A549 (cell line): ENCODE results near the gene DERA. TPM values are rescaled to one million over a fixed set of nuclear protein-coding genes. Genes with fewer than 3 reads are reported as not detected.
A peak's percentile ranks its signal among the peaks of the same experiment; 100 is the strongest.
"Not testable (repeated sequence)": the region's sequence is repeated elsewhere in the genome, so short reads cannot be mapped to it uniquely, and the experiment has no call there.

Source experiments
- ATAC-seq, 2 experiments: fragments of 200-7000 bp in 1 of 2; fragments of >200 bp in 1 of 2; cut with Nextera tagmentation in 1 of 2; cut with Tn5 transposase in 1 of 2; 3 replicates each; pipeline versions ENCODE4 v1.8.0 to v1.9.1; 2018 to 2020; ENCODE audit warnings: mild to moderate bottlenecking in 1 of 2, moderate library complexity in 1 of 2
- CTCF ChIA-PET: fragments of 300-600 bp; sonication (Branson Sonifier 250); formaldehyde crosslinking; extraction: SDS; loops from one replicate; lab custom pipeline; 2021; ENCODE audit warnings: antibody characterized with exemption, inconsistent platforms; lab: Yijun Ruan, JAX
- POLR2A ChIA-PET: fragments of 350-600 bp; formaldehyde crosslinking; extraction: SDS; loops from one replicate; lab custom pipeline; 2021; ENCODE audit warnings: antibody characterized with exemption, inconsistent platforms; lab: Yijun Ruan, JAX
- DNase-seq, 2 experiments: peaks; one replicate each; pipeline versions ENCODE4 v3.0.0 to v3.0.0-alpha.2; 2011 to 2016; ENCODE audit warnings: low read depth in 1 of 2, low spot score in 1 of 2
- FAIRE-seq: peaks from 2 replicates; lab custom pipeline; 2011; peaks lifted over from hg19 to GRCh38; lab: Jason Lieb, UNC
- H3K27ac ChIP-seq, 2 experiments: fragments of >200 bp; sonication (Bioruptor Twin); formaldehyde crosslinking; 3 replicates each; pipeline ENCODE4 v1.5.1; 2016 to 2017
- H3K4me1 ChIP-seq: fragments of >200 bp; sonication (Bioruptor Twin); formaldehyde crosslinking; 3 replicates; pipeline ENCODE4 v1.6.1; 2016
- H3K4me2 ChIP-seq: fragments of >200 bp; sonication (Bioruptor Twin); formaldehyde crosslinking; 3 replicates; pipeline ENCODE4 v1.6.1; 2016
- H3K4me3 ChIP-seq: fragments of >200 bp; sonication (Bioruptor Twin); formaldehyde crosslinking; 3 replicates; pipeline ENCODE4 v1.5.1; 2016
- H3K9me3 ChIP-seq: fragments of >200 bp; sonication (Bioruptor Twin); formaldehyde crosslinking; 3 replicates; pipeline ENCODE4 v1.6.1; 2016
- ATOH8 ChIP-seq: fragments of 250-450 bp; sonication (Bioruptor Pico); IDR thresholded peaks from 2 replicates; pipeline ENCODE4 v1.5.0; 2020; ENCODE audit warnings: low read depth, mild to moderate bottlenecking, moderate library complexity
- CBX2 ChIP-seq: fragments of 200-600 bp; sonication (generic); IDR thresholded peaks from 2 replicates; pipeline ENCODE4 v1.6.1; 2016; ENCODE audit warnings: low read depth, mild to moderate bottlenecking, borderline replicate concordance
- CEBPB ChIP-seq, 2 experiments: fragments of >200 bp in 1 of 2; sonication (Bioruptor Twin) in 1 of 2; formaldehyde crosslinking in 1 of 2; IDR thresholded peaks; 2 replicates each; pipeline ENCODE4 v1.6.1; 2012 to 2016
- CHD2 ChIP-seq: fragments of 150-350 bp; IDR thresholded peaks from 2 replicates; pipeline ENCODE4 v1.6.1; 2014; ENCODE audit warnings: low read length; ENCODE audit not compliant: partially characterized antibody
- ELK1 ChIP-seq: fragments of 150-350 bp; IDR thresholded peaks from 2 replicates; pipeline ENCODE4 v1.6.1; 2014; ENCODE audit warnings: low read depth, mild to moderate bottlenecking, low read length
- EP300 ChIP-seq, 2 experiments: fragments of >200 bp; sonication (Bioruptor Twin); formaldehyde crosslinking; IDR thresholded peaks; 2 replicates in 1 of 2; 3 replicates in 1 of 2; pipeline ENCODE4 v1.6.1; 2016 to 2017
- FOSB ChIP-seq: fragments of 250-450 bp; sonication (Bioruptor Pico); IDR thresholded peaks from 2 replicates; pipeline ENCODE4 v1.5.0; 2020; ENCODE audit warnings: mild to moderate bottlenecking, moderate library complexity
- FOXS1 ChIP-seq: fragments of 250-450 bp; sonication (Bioruptor Pico); IDR thresholded peaks from 2 replicates; pipeline ENCODE4 v1.5.0; 2020; ENCODE audit warnings: mild to moderate bottlenecking, moderate library complexity
- HDAC2 ChIP-seq: fragments of 200-600 bp; sonication (generic); IDR thresholded peaks from 2 replicates; pipeline ENCODE4 v1.6.1; 2016
- HOXA7 ChIP-seq: fragments of 250-450 bp; sonication (Bioruptor Pico); IDR thresholded peaks from 2 replicates; pipeline ENCODE4 v1.5.0; 2020; ENCODE audit warnings: mild to moderate bottlenecking, moderate library complexity
- JUNB ChIP-seq: fragments of >200 bp; sonication (Bioruptor Twin); formaldehyde crosslinking; IDR thresholded peaks from 2 replicates; pipeline ENCODE4 v1.6.1; 2016
- KDM1A ChIP-seq: fragments of 200-600 bp; sonication (generic); IDR thresholded peaks from 2 replicates; pipeline ENCODE4 v1.6.1; 2016; ENCODE audit warnings: low read depth, mild to moderate bottlenecking
- MAFK ChIP-seq: fragments of 450-650 bp; IDR thresholded peaks from 2 replicates; pipeline ENCODE4 v1.6.1; 2014; ENCODE audit not compliant: partially characterized antibody
- MYC ChIP-seq: IDR thresholded peaks from 2 replicates; pipeline ENCODE4 v1.6.1; 2012; ENCODE audit warnings: mild to moderate bottlenecking, inconsistent platforms, low read length, improper control_type of control experiment, borderline replicate concordance
- NFE2L2 ChIP-seq: fragments of 150-350 bp; conservative IDR thresholded peaks from 2 replicates; pipeline ENCODE4 v1.6.1; 2014; ENCODE audit warnings: low read length
- NR3C1 ChIP-seq: fragments of >200 bp; sonication (Bioruptor Twin); formaldehyde crosslinking; IDR thresholded peaks from 3 replicates; pipeline ENCODE4 v1.6.1; 2017
- PBX3 ChIP-seq: IDR thresholded peaks from 2 replicates; pipeline ENCODE4 v1.6.1; 2012
- POLR2AphosphoS2 ChIP-seq: conservative IDR thresholded peaks from 2 replicates; pipeline ENCODE4 v1.6.1; 2012; ENCODE audit warnings: low read length, improper control_type of control experiment, inconsistent platforms
- RFX5 ChIP-seq: fragments of 450-650 bp; IDR thresholded peaks from 2 replicates; pipeline ENCODE4 v1.7.1; 2014; ENCODE audit warnings: antibody characterized with exemption, mild to moderate bottlenecking, moderate library complexity
- TFCP2L1 ChIP-seq: fragments of 250-450 bp; sonication (Bioruptor Pico); IDR thresholded peaks from 2 replicates; pipeline ENCODE4 v1.5.0; 2021; ENCODE audit warnings: mild to moderate bottlenecking
- ZNF302 ChIP-seq: fragments of 250-450 bp; sonication (Bioruptor Pico); IDR thresholded peaks from 2 replicates; pipeline ENCODE4 v1.9.0; 2021; ENCODE audit warnings: inconsistent platforms, mild to moderate bottlenecking, moderate library complexity
- WGBS: methylation state at CpG from one replicate; pipeline ENCODE4 v1.1.6; 2017; ENCODE audit errors: missing lambda C conversion rate; 5-methylcytosine and 5-hydroxymethylcytosine counted together
- polyA plus RNA-seq, 4 experiments: library from polyadenylated mRNA; depleted of rRNA in 3 of 4; stranded (reverse); fragments of >200 nt; fragmentation: RNase III in 1 of 4; extraction: RNeasy Plus Mini Kit Qiagen cat#74134 plus additional on column Dnase treatment in 1 of 4; gene quantifications; 2 replicates in 3 of 4; 3 replicates in 1 of 4; pipeline ENCODE4 v1.2.3, GENCODE V29; 2011 to 2017

DERA gene
- polyA plus RNA-seq, 2 of the 4 experiments (the other 2 are of a cell fraction): 45.2 to 65.0 TPM

GRCh38 chr12:15910468-15910863, 666 bp upstream of the DERA start:
- 66% methylated on average over 5 of the region's 5 CpGs for WGBS
- no peak for DNase-seq
- H3K9me3 ChIP-seq: no peaks in the 10 kb centered on the region
- POLR2A ChIA-PET: interaction anchor here (1.7 to 2.3 kb wide), 3 partner anchors 12 to 29 kb away, joined by 5 to 13 read pairs (median 5); partner anchors contain the start of gene STRAP
- TF ChIP-seq NR3C1: no peak
- TF ChIP-seq POLR2AphosphoS2: no peak
- TF ChIP-seq NFE2L2: 0 out of 2 replicates have a peak, but pooled peaks have one; percentile 25
- TF ChIP-seq JUNB: no peak
- no peak for TF ChIP-seq EP300 (IDR thresholded peaks at IDR 0.05)
- TF ChIP-seq MAFK: peak; percentile 69
- no peak for TF ChIP-seq FOSB
- TF ChIP-seq, all 56 proteins: peak for 2
- H3K4me1 ChIP-seq: peaks cover 20% of the 10 kb centered on the region
- peak overlapping the region; percentile 82 for H3K4me2 ChIP-seq
- peak overlapping the region; percentile 58 for H3K4me3 ChIP-seq
- peak; percentile 85 for FAIRE-seq
- peak overlapping the region; percentile 83 to 96 for H3K27ac ChIP-seq
- CTCF ChIA-PET: interaction anchor here (0.9 to 2.4 kb wide), 6 partner anchors 9 to 324 kb away, joined by 3 to 17 read pairs (median 4); no protein-coding TSS in a partner anchor
- ATAC-seq: no peak

- 19% methylated on average over 4 of the region's 5 CpGs for WGBS
- Histone ChIP-seq H3K27ac (peak overlapping the region; percentile 83 to 96), H3K4me2 (peak overlapping the region; percentile 82), H3K4me1 (peaks cover 20% of the 10 kb centered on the region), H3K4me3 (peak overlapping the region; percentile 58)
- not testable (repeated sequence) for DNase-seq, FAIRE-seq, H3K9me3 ChIP-seq
- ChIA-PET CTCF (interaction anchor here (1.9 kb wide), 1 partner anchor 11 kb away, joined by 7 read pairs; no protein-coding TSS in a partner anchor), POLR2A (interaction anchor here (0.7 to 2.3 kb wide), 5 partner anchors 14 to 74 kb away, joined by 4 to 13 read pairs (median 5); partner anchors contain the start of gene STRAP)
- ATAC-seq: peak in 1 of 2 experiments; percentile 34; a peak in 3 of 6 replicates
Measured at GRCh38 chr12:15911931-15912330, 799 bp downstream of the DERA start.

GRCh38 chr12:15914131-15914530, 3.0 kb downstream of the DERA start:
- ATAC-seq, DNase-seq, POLR2A ChIA-PET, H3K9me3 ChIP-seq, H3K27ac ChIP-seq, H3K4me3 ChIP-seq, FAIRE-seq, H3K4me2 ChIP-seq: not testable (repeated sequence)
- 97% methylated on average over 5 of the region's 5 CpGs for WGBS
- H3K4me1 ChIP-seq: peaks cover 20% of the 10 kb centered on the region
- CTCF ChIA-PET: interaction anchor here (0.7 to 0.9 kb wide), 2 partner anchors 15 to 179 kb away, joined by 3 to 4 read pairs; no protein-coding TSS in a partner anchor

- no peak overlapping the region for H3K27ac ChIP-seq
- CTCF ChIA-PET: no interaction called here
- no peaks in the 10 kb centered on the region for H3K9me3 ChIP-seq
- H3K4me1 ChIP-seq: no peaks in the 10 kb centered on the region
- no peak for TF ChIP-seq TFCP2L1 (CRISPR knock-in tag)
- TF ChIP-seq PBX3: no peak
- TF ChIP-seq MYC: no peak
- TF ChIP-seq HOXA7 (CRISPR knock-in tag): no peak
- TF ChIP-seq ZNF302: no peak
- TF ChIP-seq ATOH8: no peak
- no peak for TF ChIP-seq KDM1A
- TF ChIP-seq CBX2: no peak
- no peak for TF ChIP-seq CEBPB (IDR thresholded peaks at IDR 0.05)
- TF ChIP-seq CHD2: no peak
- no peak for TF ChIP-seq HDAC2
- TF ChIP-seq RFX5: no peak
- no peak for TF ChIP-seq JUNB
- TF ChIP-seq FOXS1 (CRISPR knock-in tag): no peak
- no peak for TF ChIP-seq ELK1
- TF ChIP-seq, all 56 proteins: peak for 0
- Histone ChIP-seq H3K4me3 (no peak overlapping the region), H3K4me2 (no peak overlapping the region)
- ATAC-seq: no peak; a peak in 1 of 6 replicates
- WGBS: 94% methylated on average over 7 of the region's 7 CpGs
- POLR2A ChIA-PET: no interaction called here
- no peak for DNase-seq
- FAIRE-seq: no peak
Measured at GRCh38 chr12:15918066-15918465, 6.9 kb downstream of the DERA start.
